Measurements from ENCODE around the gene PGM2. TPM values are rescaled to one million over a fixed set of nuclear protein-coding genes. Genes with fewer than 3 reads are reported as not detected.
A peak's percentile ranks its signal among the peaks of the same experiment; 100 is the strongest.

The PGM2 gene
- polyA plus RNA-seq, 1 of the 3 experiments (the other 2 are of a cell fraction): 12.7 TPM

GRCh38 chr4:37889849-37890800 is 63.6 kb downstream of the PGM2 start:
- peak overlapping the region; percentile 56 to 61 for H3K4me3 ChIP-seq (ENCODE audit: low read depth in 2 of 2, low read length in 1 of 2)
- H3K36me3 ChIP-seq (replicated peaks in 1 of 2; ENCODE audit: control insufficient read depth in 1 of 2, insufficient read depth in 2 of 2, low read length in 1 of 2): no peaks in the 10 kb centered on the region
- no peaks in the 10 kb centered on the region for H3K9me3 ChIP-seq
- WGBS (ENCODE audit: low lambda C conversion rate): 22% methylated on average over 41 of the region's 63 CpGs
- H3K27ac ChIP-seq (ENCODE audit: low read depth in 2 of 2, low read length in 1 of 2): no peak overlapping the region
- no peaks in the 10 kb centered on the region for H4K20me1 ChIP-seq (ENCODE audit: insufficient read depth)
- no peaks in the 10 kb centered on the region for H3K79me2 ChIP-seq (ENCODE audit: insufficient read depth)
- peak; percentile 48 for DNase-seq
- H3F3A ChIP-seq (replicated peaks; ENCODE audit: insufficient read depth): no peaks in the 10 kb centered on the region
- H3K27me3 ChIP-seq (ENCODE audit: insufficient read depth): peaks cover 49% of the 10 kb centered on the region
- TF ChIP-seq RAD21 (IDR thresholded peaks at IDR 0.05; ENCODE audit: low read length) (peak; percentile 47), YY1 (IDR thresholded peaks at IDR 0.05; ENCODE audit: low read depth) (no peak)
- H3K4me1 ChIP-seq (ENCODE audit: control insufficient read depth in 1 of 2, insufficient read depth in 2 of 2, low read depth in 1 of 2, low read length in 1 of 2): peaks cover 0 to 13% of the 10 kb centered on the region in 2 experiments; a peak in 1 of 4 replicates
- CTCF ChIA-PET: interaction anchor here (0.8 to 1.3 kb wide), 7 partner anchors 11 to 145 kb away, joined by 3 to 7 read pairs (median 3); no protein-coding TSS in a partner anchor
- peak overlapping the region; percentile 96 for H3K4me2 ChIP-seq
- no peak overlapping the region for H3K9ac ChIP-seq
- no peak overlapping the region for H2AFZ ChIP-seq (ENCODE audit: low read depth)
- no peaks in the 10 kb centered on the region for H3K9me2 ChIP-seq
- POLR2A ChIA-PET: no interaction called here

GRCh38 chr4:37890801-37891259 is 64.3 kb downstream of the PGM2 start, which contains the start of gene TBC1D1:
Gene TBC1D1, plus strand, starts transcription at chr4:37891084. Its CDS starts 11,012 bp downstream, at chr4:37902096.
- TF ChIP-seq NFIC (IDR thresholded peaks at IDR 0.05; ENCODE audit: borderline replicate concordance): no peak
- TF ChIP-seq GABPA (IDR thresholded peaks at IDR 0.05; ENCODE audit: low read depth): no peak
- TF ChIP-seq, protein P1, sequence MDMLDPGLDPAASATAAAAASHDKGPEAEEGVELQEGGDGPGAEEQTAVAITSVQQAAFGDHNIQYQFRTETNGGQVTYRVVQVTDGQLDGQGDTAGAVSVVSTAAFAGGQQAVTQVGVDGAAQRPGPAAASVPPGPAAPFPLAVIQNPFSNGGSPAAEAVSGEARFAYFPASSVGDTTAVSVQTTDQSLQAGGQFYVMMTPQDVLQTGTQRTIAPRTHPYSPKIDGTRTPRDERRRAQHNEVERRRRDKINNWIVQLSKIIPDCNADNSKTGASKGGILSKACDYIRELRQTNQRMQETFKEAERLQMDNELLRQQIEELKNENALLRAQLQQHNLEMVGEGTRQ (IDR thresholded peaks at IDR 0.05; ENCODE audit: borderline replicate concordance, low read depth, low read length): no peak
- no peak for TF ChIP-seq FOXM1 (IDR thresholded peaks at IDR 0.05; ENCODE audit: low read depth)
- TF ChIP-seq RCOR1 (IDR thresholded peaks at IDR 0.05; ENCODE audit: low read length): no peak
- TF ChIP-seq REST (IDR thresholded peaks at IDR 0.05; ENCODE audit: low read depth, low read length): no peak
- TF ChIP-seq FOXJ3 (CRISPR knock-in tag; IDR thresholded peaks at IDR 0.05): no peak
- TF ChIP-seq JUND (IDR thresholded peaks at IDR 0.05): no peak
- TF ChIP-seq ELF1 (IDR thresholded peaks at IDR 0.05): no peak
- TF ChIP-seq MEF2A (IDR thresholded peaks at IDR 0.05; ENCODE audit: borderline replicate concordance, low read depth): no peak
- TF ChIP-seq, protein P2, sequence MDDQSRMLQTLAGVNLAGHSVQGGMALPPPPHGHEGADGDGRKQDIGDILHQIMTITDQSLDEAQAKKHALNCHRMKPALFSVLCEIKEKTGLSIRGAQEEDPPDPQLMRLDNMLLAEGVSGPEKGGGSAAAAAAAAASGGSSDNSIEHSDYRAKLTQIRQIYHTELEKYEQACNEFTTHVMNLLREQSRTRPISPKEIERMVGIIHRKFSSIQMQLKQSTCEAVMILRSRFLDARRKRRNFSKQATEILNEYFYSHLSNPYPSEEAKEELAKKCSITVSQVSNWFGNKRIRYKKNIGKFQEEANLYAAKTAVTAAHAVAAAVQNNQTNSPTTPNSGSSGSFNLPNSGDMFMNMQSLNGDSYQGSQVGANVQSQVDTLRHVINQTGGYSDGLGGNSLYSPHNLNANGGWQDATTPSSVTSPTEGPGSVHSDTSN (IDR thresholded peaks at IDR 0.05): no peak
- TF ChIP-seq NRF1 (IDR thresholded peaks at IDR 0.05; ENCODE audit: low read depth, low read length): no peak
- TF ChIP-seq MAX (IDR thresholded peaks at IDR 0.05; ENCODE audit: low read depth): no peak
- no peak for TF ChIP-seq TAF1 (IDR thresholded peaks at IDR 0.05; ENCODE audit: borderline replicate concordance, low read depth, low read length)
- TF ChIP-seq EZH2phosphoT487 (IDR thresholded peaks at IDR 0.05; ENCODE audit: borderline replicate concordance, low read depth): no peak
- TF ChIP-seq SIN3A (IDR thresholded peaks at IDR 0.05; ENCODE audit: borderline replicate concordance, low read depth, low read length): no peak
- TF ChIP-seq USF1 (IDR thresholded peaks at IDR 0.05; ENCODE audit: borderline replicate concordance, low read depth): no peak
- no peak for TF ChIP-seq CHD2 (IDR thresholded peaks at IDR 0.05; ENCODE audit: low read length, partially characterized antibody)
- POLR2A ChIA-PET: no interaction called here
- CTCF ChIA-PET: interaction anchor here (0.9 to 1.4 kb wide), 6 partner anchors 11 to 142 kb away, joined by 3 to 4 read pairs (median 3); no protein-coding TSS in a partner anchor

More at GRCh38 chr4:37890801-37891259, 64.3 kb downstream of the PGM2 start, which contains the start of gene TBC1D1:
- Histone ChIP-seq H3K9ac (no peak within 1 kb of the TSS), H3K9me3 (no peaks in the 10 kb centered on the region), H3K27me3 (ENCODE audit: insufficient read depth) (peaks cover 46% of the 10 kb centered on the region), H4K20me1 (ENCODE audit: insufficient read depth) (no peaks in the 10 kb centered on the region), H3K4me3 (ENCODE audit: low read depth in 2 of 2, low read length in 1 of 2) (peak within 1 kb of the TSS; percentile 56 to 61), H3K4me2 (peak within 1 kb of the TSS; percentile 96), H2AFZ (ENCODE audit: low read depth) (peak within 1 kb of the TSS; percentile 51; the same call in 1 of the 2 replicates), H3K36me3 (replicated peaks in 1 of 2; ENCODE audit: control insufficient read depth in 1 of 2, insufficient read depth in 2 of 2, low read length in 1 of 2) (no peaks in the 10 kb centered on the region), H3K4me1 (ENCODE audit: control insufficient read depth in 1 of 2, insufficient read depth in 2 of 2, low read depth in 1 of 2, low read length in 1 of 2) (peaks cover 0 to 13% of the 10 kb centered on the region in 2 experiments; a peak in 1 of 4 replicates), H3K27ac (ENCODE audit: low read depth in 2 of 2, low read length in 1 of 2) (no peak within 1 kb of the TSS), H3K9me2 (no peaks in the 10 kb centered on the region), H3K79me2 (ENCODE audit: insufficient read depth) (no peaks in the 10 kb centered on the region), H3F3A (replicated peaks; ENCODE audit: insufficient read depth) (no peaks in the 10 kb centered on the region)
- WGBS (ENCODE audit: low lambda C conversion rate): under 1% methylated on average over 24 of the region's 43 CpGs
- peak; percentile 69 for DNase-seq

Measured in SK-N-SH (cell line).